Measurements from ENCODE around the gene SH3PXD2B. TPM values are rescaled to one million over a fixed set of nuclear protein-coding genes. Genes with fewer than 3 reads are reported as not detected.

The SH3PXD2B gene
- total and polyA plus RNA-seq, 2 of the 4 experiments (the other 2 are of a cell fraction): 8.2 to 14.4 TPM

DNA sequence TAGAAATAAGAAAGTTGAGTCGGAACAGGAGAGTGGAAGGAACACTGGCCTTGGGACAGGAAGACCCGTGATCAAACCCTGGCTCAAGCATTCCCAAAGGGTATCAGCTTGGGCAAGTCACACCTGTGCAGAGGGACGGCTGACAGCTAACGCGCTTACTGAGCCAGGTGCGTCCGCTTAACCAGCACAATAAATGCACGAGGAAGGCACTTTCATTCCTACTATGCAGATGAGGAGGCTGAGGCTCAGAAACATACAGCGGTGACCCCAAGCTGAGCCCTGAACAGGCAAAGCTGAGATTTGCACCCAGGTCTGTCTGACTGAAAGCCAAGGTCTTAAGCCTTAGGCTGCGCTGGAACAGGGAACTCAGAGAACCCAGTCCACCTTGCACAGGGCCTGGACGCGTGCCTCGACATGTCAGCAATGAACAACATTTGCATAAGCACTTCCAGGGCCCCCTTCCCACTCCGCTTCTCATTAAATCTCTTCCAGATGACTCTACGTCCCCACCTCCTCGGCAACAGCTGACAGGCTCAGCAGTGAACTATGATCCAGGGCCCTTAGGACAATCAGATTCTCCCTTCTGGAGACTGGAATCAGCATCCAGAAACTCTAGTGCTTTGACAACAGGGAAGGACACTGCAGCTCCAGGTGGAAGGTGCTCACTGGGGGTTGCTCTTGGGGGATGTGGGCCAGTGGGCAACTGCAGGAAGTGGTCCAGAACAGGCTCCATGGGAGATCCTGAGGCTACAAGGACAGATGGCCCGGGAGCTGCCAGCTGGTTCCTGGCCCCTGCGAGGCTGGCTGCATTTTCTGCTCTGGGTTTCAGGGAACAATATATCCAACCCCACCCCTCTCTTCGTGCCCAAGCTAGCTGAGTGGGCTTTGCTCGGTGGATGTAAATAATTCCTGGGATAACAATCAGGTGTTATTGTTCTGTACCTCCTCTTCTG, 35.2 kb downstream of the SH3PXD2B start:
- Histone ChIP-seq H3K4ac (ENCODE audit: low read depth, low read length) (peak overlapping the region; percentile 72), H3K36me3 (ENCODE audit: control insufficient read depth, insufficient read depth, low read length) (peaks cover 28% of the 10 kb centered on the region; the same call in 1 of the 2 replicates), H3K27me3 (ENCODE audit: control insufficient read depth, insufficient read depth, low read length) (no peaks in the 10 kb centered on the region), H2AFZ (replicated peaks; ENCODE audit: low read length, poor library complexity) (no peak overlapping the region), H3K23ac (ENCODE audit: low read depth, low read length) (no peak overlapping the region), H2BK120ac (ENCODE audit: low read depth, low read length) (peak overlapping the region; percentile 60), H2BK5ac (ENCODE audit: low read depth, low read length, poor library complexity, severe bottlenecking) (peak overlapping the region; percentile 3), H3K9me3 (ENCODE audit: control insufficient read depth, insufficient read depth, low read length) (no peaks in the 10 kb centered on the region), H4K5ac (ENCODE audit: low read depth, low read length) (no peak overlapping the region; the same call in 1 of the 2 replicates), H3K27ac (ENCODE audit: insufficient read depth, low read length) (peak overlapping the region; percentile 60; the same call in 1 of the 2 replicates), H2BK15ac (ENCODE audit: low read depth, low read length) (no peak overlapping the region; the same call in 2 of the 3 replicates), H4K91ac (ENCODE audit: insufficient read depth, low read depth, low read length) (0 out of 2 replicates have a peak overlapping the region, but pooled peaks have one; percentile 21), H3K79me1 (ENCODE audit: low read depth in 1 of 2, low read length in 2 of 2) (peaks cover 13 to 74% of the 10 kb centered on the region in 2 experiments), H3K9me1 (ENCODE audit: insufficient read depth, low read length) (peaks cover 29% of the 10 kb centered on the region), H3K14ac (replicated peaks; ENCODE audit: low read depth, low read length) (peak overlapping the region; percentile 33), H3K9ac (ENCODE audit: low read depth, low read length) (peak overlapping the region; percentile 1; the same call in 1 of the 2 replicates), H2AK5ac (ENCODE audit: low read depth, low read length) (peak overlapping the region; percentile 61), H2BK20ac (ENCODE audit: low read depth, low read length) (peak overlapping the region; percentile 16; the same call in 1 of the 2 replicates), H4K20me1 (ENCODE audit: insufficient read depth, low read length) (peaks cover 39% of the 10 kb centered on the region), H4K8ac (ENCODE audit: low read depth in 2 of 2, low read length in 2 of 2) (peak overlapping the region in 1 of 2 experiments; percentile 20; a peak in 1 of 4 replicates), H3K18ac (ENCODE audit: low read depth, low read length) (peak overlapping the region; percentile 19), H3K56ac (ENCODE audit: extremely low read depth, insufficient read depth, low read length) (no peak overlapping the region), H3K4me1 (ENCODE audit: control insufficient read depth, insufficient read depth, low read length) (peaks cover 28% of the 10 kb centered on the region), H2AK9ac (replicated peaks; ENCODE audit: low read depth, low read length, poor library complexity) (peak overlapping the region; percentile 2), H3K4me2 (ENCODE audit: low read depth, low read length) (no peak overlapping the region; the same call in 1 of the 2 replicates), H3K4me3 (ENCODE audit: insufficient read depth, low read depth, low read length) (no peak overlapping the region)
- in situ Hi-C loops (cut with MboI; ENCODE audit: low sequenced_read_pairs): no loop called here
- 0 out of 2 replicates have a peak, but pooled peaks have one; percentile 23 for TF ChIP-seq RFX5 (IDR thresholded peaks at IDR 0.05; ENCODE audit: low read depth, low read length)
- TF ChIP-seq RAD21 (IDR thresholded peaks at IDR 0.05; ENCODE audit: low read length): no peak
- BruUV-seq (replicated peaks): no TSS peak
- dilution Hi-C loops (cut with HindIII; ENCODE audit: low sequenced_read_pairs, unreplicated experiment): no loop called here
- no peak for DNase-seq
- intact Hi-C loops (cut with micrococcal nuclease): no loop called here
- WGBS, 2 experiments (ENCODE audit: extremely low coverage in 2 of 2, insufficient read length in 1 of 2): 88% methylated on average over 7 of the region's 20 CpGs; no CpG with 5 or more reads in 1 of the 2 experiments
- POLR2A ChIA-PET (ENCODE audit: unreplicated experiment): no interaction called here
- CTCF ChIA-PET: interaction anchor here (1.2 to 2.3 kb wide), 2 partner anchors 33 to 278 kb away, joined by 4 to 6 read pairs; no protein-coding TSS in a partner anchor
- ATAC-seq (ENCODE audit: low read depth): no peak

Measured in IMR-90 (cell line).